ENCODE data around the gene UBXN6. TPM values are rescaled to one million over a fixed set of nuclear protein-coding genes. Genes with fewer than 3 reads are reported as not detected.

Gene UBXN6
- total RNA-seq, 2 experiments from 2014 or later = 54.5 to 58.4 TPM

GRCh38 chr19:4396949-4397783, 60.4 kb downstream of the UBXN6 start:
- peaks cover 32% of the 10 kb centered on the region for H3K36me3 ChIP-seq (ENCODE audit: insufficient read depth, low read length)
- TF ChIP-seq, protein P1, sequence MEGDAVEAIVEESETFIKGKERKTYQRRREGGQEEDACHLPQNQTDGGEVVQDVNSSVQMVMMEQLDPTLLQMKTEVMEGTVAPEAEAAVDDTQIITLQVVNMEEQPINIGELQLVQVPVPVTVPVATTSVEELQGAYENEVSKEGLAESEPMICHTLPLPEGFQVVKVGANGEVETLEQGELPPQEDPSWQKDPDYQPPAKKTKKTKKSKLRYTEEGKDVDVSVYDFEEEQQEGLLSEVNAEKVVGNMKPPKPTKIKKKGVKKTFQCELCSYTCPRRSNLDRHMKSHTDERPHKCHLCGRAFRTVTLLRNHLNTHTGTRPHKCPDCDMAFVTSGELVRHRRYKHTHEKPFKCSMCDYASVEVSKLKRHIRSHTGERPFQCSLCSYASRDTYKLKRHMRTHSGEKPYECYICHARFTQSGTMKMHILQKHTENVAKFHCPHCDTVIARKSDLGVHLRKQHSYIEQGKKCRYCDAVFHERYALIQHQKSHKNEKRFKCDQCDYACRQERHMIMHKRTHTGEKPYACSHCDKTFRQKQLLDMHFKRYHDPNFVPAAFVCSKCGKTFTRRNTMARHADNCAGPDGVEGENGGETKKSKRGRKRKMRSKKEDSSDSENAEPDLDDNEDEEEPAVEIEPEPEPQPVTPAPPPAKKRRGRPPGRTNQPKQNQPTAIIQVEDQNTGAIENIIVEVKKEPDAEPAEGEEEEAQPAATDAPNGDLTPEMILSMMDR (IDR thresholded peaks at IDR 0.05) = no peak
- Mint-ChIP-seq H3K9me3 (no peaks in the 10 kb centered on the region), H3K36me3 (ENCODE audit: low read depth) (peaks cover 48% of the 10 kb centered on the region), H3K27me3 (no peaks in the 10 kb centered on the region), H3K4me1 (ENCODE audit: low read depth) (peaks cover 70% of the 10 kb centered on the region), H3K27ac (peak overlapping the region; percentile 47), H3K4me3 (peak overlapping the region; percentile 54)
- ATAC-seq (ENCODE audit: poor library complexity) (no peak), DNase-seq (no peak)
- no peak overlapping the region for H3K27ac ChIP-seq (ENCODE audit: low read depth in 1 of 2, low read length in 2 of 2)
- ChIA-PET POLR2A (no interaction called here), CTCF (interaction anchor here (1.7 to 2.0 kb wide), 2 partner anchors 27 kb away, joined by 8 to 18 read pairs; no protein-coding TSS in a partner anchor)
- H3K4me3 ChIP-seq (ENCODE audit: low read length) = no peak overlapping the region
- intact Hi-C loops (cut with DNase I, micrococcal nuclease) = no loop called here
- no peaks in the 10 kb centered on the region for H3K27me3 ChIP-seq (ENCODE audit: control insufficient read depth in 1 of 2, insufficient read depth in 2 of 2, low read length in 2 of 2)
- peaks cover 69% of the 10 kb centered on the region for H3K4me1 ChIP-seq (ENCODE audit: insufficient read depth, low read length)
- no peaks in the 10 kb centered on the region for H3K9me3 ChIP-seq (ENCODE audit: control insufficient read depth in 1 of 2, insufficient read depth in 1 of 2, low read length in 2 of 2)

Small RNA genes within 50 kb of the gene (microRNA-seq; reads per million reads assigned to microRNA genes)
- not detected for gene MIR4746 (ENCODE audit: borderline microRNAs expressed, borderline replicate concordance)

Other genes starting within 250 kb of the UBXN6 start
- not detected for gene EBI3, start 228.3 kb downstream of the UBXN6 start, total RNA-seq
- gene YJU2, start 210.7 kb downstream of the UBXN6 start, total RNA-seq = 10 to 100 TPM; 32.9 to 33.7 TPM
- under 1 TPM; 0.14 to 0.64 TPM for gene SHD, start 178.5 kb downstream of the UBXN6 start, total RNA-seq
- gene TMIGD2, start 155.4 kb downstream of the UBXN6 start, total RNA-seq = 10 to 100 TPM; 17.6 to 20.9 TPM
- 1 to 10 TPM in 1 of 2 experiments, under 1 TPM in 1; 0.98 to 1.0 TPM for gene FSD1, start 153.2 kb downstream of the UBXN6 start, total RNA-seq
- 1 to 10 TPM; 1.7 to 1.8 TPM for gene STAP2, start 119.0 kb downstream of the UBXN6 start, total RNA-seq
- 10 to 100 TPM; 10.3 to 11.0 TPM for gene MPND, start 114.2 kb downstream of the UBXN6 start, total RNA-seq
- 10 to 100 TPM; 39.3 to 40.9 TPM for gene SH3GL1, start 57.2 kb downstream of the UBXN6 start, total RNA-seq
- 10 to 100 TPM; 27.5 to 27.8 TPM for gene CHAF1A, start 55.2 kb downstream of the UBXN6 start, total RNA-seq
- 10 to 100 TPM; 17.2 to 18.0 TPM for gene HDGFL2, start 14.5 kb upstream of the UBXN6 start, total RNA-seq
- gene PLIN4, start 60.7 kb upstream of the UBXN6 start, total RNA-seq = not detected
- under 1 TPM; 0.31 to 0.93 TPM for gene PLIN5, start 77.4 kb upstream of the UBXN6 start, total RNA-seq
- not detected for gene LRG1, start 82.2 kb upstream of the UBXN6 start, total RNA-seq
- under 1 TPM; 0.14 to 0.17 TPM for gene SEMA6B, start 101.9 kb upstream of the UBXN6 start, total RNA-seq
- gene TNFAIP8L1, start 181.7 kb upstream of the UBXN6 start, total RNA-seq = 1 to 10 TPM; 4.4 to 5.1 TPM
- 10 to 100 TPM; 22.0 to 23.0 TPM for gene MYDGF, start 212.5 kb upstream of the UBXN6 start, total RNA-seq